Mononuclear cell (primary cell): ENCODE results near the gene OR51B2. TPM values are rescaled to one million over a fixed set of nuclear protein-coding genes. Genes with fewer than 3 reads are reported as not detected.
"Not testable (repeated sequence)": the region's sequence is repeated elsewhere in the genome, so short reads cannot be mapped to it uniquely, and the experiment has no call there.

ENCODE experiments used
- H3K27me3 ChIP-seq: 2 replicates; pipeline ENCODE4 v1.6.0; 2011; ENCODE audit warnings: low read length, control low read depth; ENCODE audit not compliant: insufficient read depth
- H3K4me1 ChIP-seq: 2 replicates; pipeline ENCODE4 v1.5.1; 2011; ENCODE audit warnings: mild to moderate bottlenecking, low read length, control low read depth; ENCODE audit not compliant: insufficient read depth
- H3K4me3 ChIP-seq: 2 replicates; pipeline ENCODE4 v1.5.1; 2011; ENCODE audit warnings: mild to moderate bottlenecking, low read length, moderate library complexity
- H3K9me3 ChIP-seq: 2 replicates; pipeline ENCODE4 v1.5.1; 2011; ENCODE audit warnings: low read depth, mild to moderate bottlenecking, control low read depth, low read length
- total RNA-seq: library from RNA; depleted of rRNA; stranded (reverse); fragments of >200 nt; gene quantifications from one replicate; pipeline ENCODE4 v1.2.3, GENCODE V29; 2012

Gene OR51B2
- not detected for total RNA-seq

DNA sequence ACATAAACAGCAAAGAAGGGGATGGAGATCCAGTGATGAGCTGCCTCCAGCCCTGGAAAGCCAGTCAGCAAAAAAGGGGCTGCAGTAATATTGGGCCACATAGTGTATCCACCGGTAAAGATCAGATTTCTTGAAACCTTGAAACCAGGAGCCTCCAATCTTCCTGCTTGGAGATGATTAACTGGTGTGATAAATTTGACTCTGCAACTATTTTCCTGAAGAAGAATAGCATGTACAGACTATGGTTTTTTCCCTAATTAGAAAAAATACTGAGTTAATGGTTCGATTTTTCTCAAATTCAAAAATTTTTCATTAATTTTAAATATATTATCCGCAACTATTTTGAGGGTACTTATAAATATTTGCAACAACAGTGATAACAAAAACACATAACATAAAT lies at the start of gene OR51B2:
OR51B2 (minus strand) TSS at position 101 of the 400 bp plus-strand sequence; CDS start at position 101, 0 bp downstream.
- Histone ChIP-seq H3K4me1 (no peaks in the 10 kb centered on the region), H3K27me3 (no peaks in the 10 kb centered on the region), H3K9me3 (no peaks in the 10 kb centered on the region), H3K4me3 (no peak within 1 kb of the TSS)

DNA sequence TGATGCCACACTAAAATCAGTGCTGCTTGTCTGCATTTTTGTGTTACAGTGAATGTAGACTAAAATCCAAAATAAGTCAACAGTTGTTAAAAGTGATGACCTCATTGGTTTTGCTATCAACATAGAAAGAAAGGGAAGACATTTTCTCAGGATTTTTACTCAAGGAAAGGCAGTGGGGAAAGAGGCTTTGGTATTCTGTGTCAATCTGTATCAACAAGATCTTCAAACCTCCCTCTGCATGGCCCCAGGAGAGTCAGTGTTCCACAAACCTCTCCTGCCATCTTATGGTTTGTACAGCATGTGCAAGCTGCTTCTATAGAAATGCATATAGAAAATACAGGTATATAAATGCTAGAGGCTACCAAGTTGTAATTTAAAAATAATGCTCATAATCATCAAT lies 45.7 kb upstream of the OR51B2 start:
- Histone ChIP-seq H3K4me3 (no peak overlapping the region), H3K27me3 (no peaks in the 10 kb centered on the region), H3K9me3 (no peaks in the 10 kb centered on the region), H3K4me1 (no peaks in the 10 kb centered on the region)

GRCh38 chr11:5368502-5369043 lies 44.5 kb upstream of the OR51B2 start:
- Histone ChIP-seq H3K27me3 (no peaks in the 10 kb centered on the region), H3K4me1 (no peaks in the 10 kb centered on the region)

DNA sequence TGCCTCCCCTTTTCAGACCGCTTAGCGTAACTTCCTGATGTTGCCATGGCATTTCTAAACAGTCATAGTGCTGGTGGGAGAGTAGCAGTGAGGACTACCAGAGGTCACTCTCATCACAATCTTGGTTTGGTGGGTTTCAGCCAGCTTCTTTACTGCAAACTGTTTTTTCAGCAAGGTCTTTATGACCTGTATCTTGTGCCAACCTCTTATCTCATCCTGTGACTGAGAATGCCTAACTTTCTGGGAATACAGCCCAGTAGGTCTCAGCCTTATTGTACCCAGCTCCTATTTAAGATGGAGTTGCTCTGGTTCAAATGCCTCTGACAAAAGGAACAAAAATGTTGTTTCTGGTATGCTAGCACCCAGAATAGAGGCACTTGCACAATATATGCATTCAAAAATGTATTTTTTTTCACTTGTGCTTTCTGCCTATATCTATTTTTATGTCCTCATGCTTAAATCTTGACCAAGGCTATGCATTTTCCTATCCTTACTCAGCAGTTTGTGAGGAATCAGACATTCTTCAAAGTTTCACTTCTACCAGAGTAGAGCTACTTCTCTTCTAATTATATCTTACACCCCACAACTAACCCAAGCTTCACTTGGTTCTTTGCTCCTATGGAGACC lies 43.5 kb upstream of the OR51B2 start:
- H3K4me3 ChIP-seq: no peak overlapping the region

More at GRCh38 chr11:5368502-5369043, 44.5 kb upstream of the OR51B2 start:
- Histone ChIP-seq H3K9me3 (no peaks in the 10 kb centered on the region), H3K4me3 (no peak overlapping the region)

DNA sequence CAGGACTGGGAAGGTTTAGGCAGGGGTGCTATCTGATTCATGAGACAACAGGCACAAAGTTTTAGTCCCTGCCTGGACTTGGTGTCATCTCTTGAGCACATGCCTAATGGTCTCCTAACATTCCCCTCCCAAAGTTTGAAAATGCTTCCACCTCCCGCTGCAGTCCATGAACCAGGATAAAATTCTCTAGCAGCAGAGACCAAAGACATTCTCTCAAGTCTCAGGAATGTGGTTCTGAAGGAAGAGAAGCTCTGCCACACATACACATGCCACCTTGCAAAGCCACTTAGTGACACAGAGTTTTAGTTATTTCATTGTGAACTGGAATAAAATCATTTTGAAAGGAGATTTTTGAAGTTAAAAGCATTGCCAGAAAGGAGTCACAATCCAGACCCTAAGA lies 42.8 kb upstream of the OR51B2 start:
- Histone ChIP-seq H3K4me3 (no peak overlapping the region), H3K9me3 (no peaks in the 10 kb centered on the region), H3K4me1 (no peaks in the 10 kb centered on the region), H3K27me3 (no peaks in the 10 kb centered on the region)

More for the DNA sequence above, 43.5 kb upstream of the OR51B2 start:
- Histone ChIP-seq H3K27me3 (no peaks in the 10 kb centered on the region), H3K4me1 (no peaks in the 10 kb centered on the region), H3K9me3 (no peaks in the 10 kb centered on the region)

DNA sequence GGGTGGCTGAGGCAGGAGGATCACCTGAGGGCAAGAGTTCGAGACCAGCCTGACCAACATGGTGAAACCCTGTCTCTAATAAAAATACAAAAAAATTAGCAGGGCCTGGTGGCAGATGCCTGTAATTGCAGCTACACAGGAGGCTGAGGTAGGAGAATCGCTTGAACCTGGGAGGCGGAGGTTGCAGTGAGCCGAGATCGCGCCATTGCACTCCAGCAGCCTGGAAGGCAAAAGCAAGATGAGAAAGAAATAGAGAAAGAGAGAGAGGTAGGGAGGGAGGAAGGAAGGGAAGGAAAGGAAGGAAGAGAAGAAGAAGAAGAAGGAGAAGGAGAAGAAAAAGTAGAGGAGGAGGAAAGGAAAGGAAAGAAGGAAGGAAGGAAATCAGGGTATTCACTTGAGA lies 42.3 kb upstream of the OR51B2 start:
- H3K9me3 ChIP-seq, H3K4me3 ChIP-seq, H3K27me3 ChIP-seq, H3K4me1 ChIP-seq: not testable (repeated sequence)

GRCh38 chr11:5364214-5364613 lies 40.1 kb upstream of the OR51B2 start:
- H3K27me3 ChIP-seq: no peaks in the 10 kb centered on the region
- H3K4me3 ChIP-seq: no peak overlapping the region
- no peaks in the 10 kb centered on the region for H3K4me1 ChIP-seq
- H3K9me3 ChIP-seq: no peaks in the 10 kb centered on the region

DNA sequence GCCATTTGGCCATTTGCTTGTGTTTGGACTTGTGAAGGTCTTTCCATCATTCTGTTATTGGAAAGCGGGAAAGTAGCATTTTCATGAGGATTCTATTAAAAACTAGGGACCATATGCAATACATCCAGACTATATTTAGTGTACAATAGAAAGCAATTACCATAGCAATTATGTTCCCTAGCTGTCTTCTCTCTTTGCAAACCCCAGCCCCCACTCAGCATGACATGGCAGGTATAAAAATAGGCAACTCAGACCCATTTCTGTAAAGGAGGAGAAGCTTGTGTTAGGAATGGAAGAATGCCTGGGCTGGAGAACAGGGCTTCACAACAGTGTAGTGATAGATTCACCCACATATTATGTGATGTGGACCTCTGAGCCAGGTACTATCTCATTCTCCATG lies 39.6 kb upstream of the OR51B2 start:
- H3K9me3 ChIP-seq: no peaks in the 10 kb centered on the region
- H3K4me3 ChIP-seq: no peak overlapping the region
- H3K27me3 ChIP-seq: no peaks in the 10 kb centered on the region
- no peaks in the 10 kb centered on the region for H3K4me1 ChIP-seq

- Histone ChIP-seq H3K9me3 (no peaks in the 10 kb centered on the region), H3K27me3 (no peaks in the 10 kb centered on the region), H3K4me3 (no peak overlapping the region), H3K4me1 (no peaks in the 10 kb centered on the region)
These were observed 38.0 kb upstream of the OR51B2 start for GRCh38 chr11:5362017-5362625.

- H3K4me3 ChIP-seq, H3K4me1 ChIP-seq, H3K27me3 ChIP-seq, H3K9me3 ChIP-seq: not testable (repeated sequence)
These were observed 31.9 kb upstream of the OR51B2 start for GRCh38 chr11:5356031-5356430.

DNA sequence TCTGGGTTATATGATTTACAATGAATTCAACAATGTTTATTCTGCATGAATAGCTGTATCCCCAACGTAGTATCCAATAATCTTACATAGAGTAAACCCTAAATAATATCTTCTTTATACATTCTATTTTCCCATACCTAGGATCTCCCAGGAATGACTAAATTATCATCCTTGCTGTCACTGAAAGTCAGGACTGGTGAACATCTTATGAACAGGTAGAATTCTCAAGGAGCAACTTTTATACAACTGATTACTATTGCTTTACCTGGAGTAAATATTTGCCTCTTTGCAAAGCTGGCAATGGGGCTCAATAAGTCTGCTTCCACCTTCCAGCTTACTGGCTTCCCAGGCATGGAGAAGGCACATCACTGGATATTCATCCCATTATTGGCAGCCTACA lies 27.1 kb upstream of the OR51B2 start, which contains the start of gene OR51B6:
OR51B6 (plus strand) TSS at position 301 of the 400 bp plus-strand sequence; CDS start at position 301, 0 bp downstream.
- Histone ChIP-seq H3K4me3 (no peak within 1 kb of the TSS), H3K9me3 (no peaks in the 10 kb centered on the region), H3K4me1 (no peaks in the 10 kb centered on the region), H3K27me3 (no peaks in the 10 kb centered on the region)

DNA sequence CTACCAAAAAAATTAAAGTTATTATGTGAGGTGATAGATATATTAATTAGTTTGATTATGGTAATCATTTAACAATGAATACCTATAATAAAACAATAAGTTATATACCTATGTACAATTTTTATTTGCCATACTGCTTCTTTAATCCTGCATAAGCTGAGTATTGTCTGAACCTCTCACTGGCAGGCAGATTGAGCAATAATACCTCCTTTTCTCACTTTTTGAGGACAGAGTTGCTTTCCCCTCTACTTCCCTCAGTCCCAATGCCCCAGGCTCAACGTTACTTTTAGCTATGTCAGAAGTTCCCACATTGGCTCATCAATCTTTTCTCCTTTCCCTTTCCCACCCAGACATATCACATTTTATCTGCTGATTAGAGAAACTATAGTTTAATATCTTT lies 25.5 kb upstream of the OR51B2 start:
- H3K4me3 ChIP-seq: no peak overlapping the region
- H3K4me1 ChIP-seq: no peaks in the 10 kb centered on the region
- no peaks in the 10 kb centered on the region for H3K9me3 ChIP-seq
- H3K27me3 ChIP-seq: no peaks in the 10 kb centered on the region

DNA sequence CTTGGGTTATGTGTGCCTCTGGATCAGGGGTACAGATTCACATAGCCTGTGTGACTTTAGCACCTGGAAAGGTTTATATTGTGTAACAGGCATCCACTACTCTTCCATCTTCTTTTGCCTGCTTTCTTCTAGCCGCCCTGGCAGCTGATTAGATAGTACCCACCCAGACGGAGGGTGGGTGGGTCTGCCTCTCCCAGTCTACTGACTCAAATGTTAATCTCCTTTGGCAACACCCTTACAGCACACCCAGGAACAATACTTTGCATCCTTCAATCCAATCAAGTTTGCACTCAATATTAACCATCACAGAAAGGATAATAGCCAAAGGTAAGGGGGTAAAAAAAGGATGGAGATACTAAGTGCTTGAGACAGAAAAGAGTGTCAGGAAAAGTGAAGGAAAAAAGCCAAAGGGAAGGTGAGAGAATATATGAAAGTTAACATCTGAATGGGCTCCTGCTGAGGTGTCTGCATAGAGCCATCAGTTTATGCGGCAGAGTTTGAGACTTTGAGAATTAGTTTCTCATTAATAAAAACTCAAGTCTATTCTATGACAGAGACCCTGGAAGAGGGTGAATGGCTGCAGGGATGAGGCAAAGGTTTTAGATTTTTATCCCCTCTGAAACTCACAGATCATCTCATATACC lies 24.6 kb upstream of the OR51B2 start:
- no peak overlapping the region for H3K4me3 ChIP-seq
- no peaks in the 10 kb centered on the region for H3K9me3 ChIP-seq
- no peaks in the 10 kb centered on the region for H3K27me3 ChIP-seq
- no peaks in the 10 kb centered on the region for H3K4me1 ChIP-seq

DNA sequence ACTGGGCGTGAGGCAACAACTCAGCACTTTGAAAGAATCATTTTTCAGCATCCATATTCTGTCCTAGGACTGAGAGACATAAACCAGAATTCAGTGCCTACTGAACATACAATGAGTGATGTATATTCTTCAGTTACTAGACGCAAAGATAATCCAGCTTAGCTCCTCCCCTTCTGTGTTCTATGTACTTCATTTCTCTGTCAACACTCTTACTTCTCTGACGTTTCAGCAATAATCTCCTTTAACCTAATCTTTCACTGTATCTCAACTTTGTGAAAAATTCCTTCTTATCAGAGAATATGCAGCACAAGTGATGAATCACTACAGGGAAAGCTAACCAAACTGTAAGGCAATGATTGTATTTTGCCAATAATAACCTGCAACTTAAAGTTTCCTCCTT lies 21.7 kb upstream of the OR51B2 start:
- no peaks in the 10 kb centered on the region for H3K4me1 ChIP-seq
- H3K4me3 ChIP-seq: no peak overlapping the region
- no peaks in the 10 kb centered on the region for H3K27me3 ChIP-seq
- no peaks in the 10 kb centered on the region for H3K9me3 ChIP-seq

DNA sequence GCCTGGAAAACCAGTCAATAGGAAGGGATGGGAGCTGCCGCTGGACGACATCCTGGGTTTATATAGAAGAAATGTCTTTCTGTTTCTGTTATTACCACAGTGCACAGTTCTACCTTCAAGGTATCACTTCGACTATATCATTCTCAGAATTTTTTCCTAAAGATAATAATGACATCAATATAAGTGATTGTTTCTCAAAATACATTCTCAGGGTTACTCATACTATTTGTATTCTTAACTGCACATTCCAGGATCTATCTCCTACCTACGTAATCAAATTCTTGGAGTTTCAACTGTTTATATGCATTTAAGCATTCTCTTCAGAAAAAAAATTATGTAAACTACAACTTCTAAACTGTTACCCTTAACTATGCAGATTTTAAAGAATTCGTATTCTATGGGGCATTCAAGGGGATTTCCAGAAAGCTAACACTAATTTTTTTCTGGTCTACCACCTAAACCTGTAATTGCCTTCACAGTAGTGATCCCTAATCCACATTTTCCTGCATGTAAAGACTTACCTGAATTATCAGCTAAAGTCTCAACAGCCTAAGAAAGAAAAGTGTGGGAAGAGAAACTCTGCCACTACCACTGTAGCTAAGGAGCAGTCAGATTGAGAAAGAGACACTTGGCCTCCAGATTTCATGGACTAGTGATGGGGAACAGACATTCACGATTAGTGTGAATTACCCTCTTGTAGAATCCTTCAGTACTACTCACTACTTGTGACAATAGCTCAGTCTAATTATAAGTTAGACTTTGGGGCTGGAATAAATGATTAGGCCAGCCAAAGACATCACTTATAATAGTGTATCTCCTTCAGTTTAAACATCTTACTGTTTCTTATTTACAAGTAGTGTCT lies 19.6 kb upstream of the OR51B2 start, which contains the start of gene OR51B5:
OR51B5 (minus strand) TSS at position 51 of the 862 bp plus-strand sequence; CDS start at position 51, 0 bp downstream.
- Histone ChIP-seq H3K9me3 (no peaks in the 10 kb centered on the region), H3K27me3 (no peaks in the 10 kb centered on the region), H3K4me1 (no peaks in the 10 kb centered on the region), H3K4me3 (no peak within 1 kb of the TSS)
